RWPE2 (cell line): ENCODE results near the gene CNTNAP2.

Experiments
- ATAC-seq: fragments of 200-7000 bp; cut with Tn5 transposase; 3 replicates; pipeline ENCODE4 v1.9.1; 2021; ENCODE audit warnings: low read depth
- DNase-seq: peaks from one replicate; pipeline ENCODE4 v3.0.0-alpha.2; 2020; ENCODE audit warnings: low spot score
- H3K27ac ChIP-seq: fragments of 450-650 bp; 2 replicates; pipeline ENCODE4 v1.5.1; 2017; ENCODE audit warnings: mild to moderate bottlenecking; ENCODE audit not compliant: poor library complexity, severe bottlenecking
- H3K27me3 ChIP-seq: fragments of 250-450 bp; sonication (Bioruptor Pico); 2 replicates; pipeline ENCODE4 v1.5.1; 2021; ENCODE audit warnings: mild to moderate bottlenecking, moderate library complexity; ENCODE audit not compliant: insufficient read depth, poor library complexity, severe bottlenecking
- H3K36me3 ChIP-seq: fragments of 250-450 bp; sonication (Bioruptor Pico); 2 replicates; pipeline ENCODE4 v1.5.1; 2020; ENCODE audit warnings: low read depth, mild to moderate bottlenecking, moderate library complexity
- H3K4me1 ChIP-seq: fragments of 250-450 bp; sonication (Bioruptor Pico); 2 replicates; pipeline ENCODE4 v1.5.1; 2021; ENCODE audit warnings: mild to moderate bottlenecking, moderate library complexity; ENCODE audit not compliant: insufficient read depth, poor library complexity, severe bottlenecking
- H3K4me3 ChIP-seq: fragments of 250-450 bp; sonication (Bioruptor Pico); 2 replicates; pipeline ENCODE4 v1.5.1; 2021; ENCODE audit warnings: mild to moderate bottlenecking, moderate library complexity; ENCODE audit not compliant: severe bottlenecking
- H3K9me3 ChIP-seq: fragments of 250-450 bp; sonication (Bioruptor Pico); 2 replicates; pipeline ENCODE4 v1.5.1; 2021; ENCODE audit warnings: mild to moderate bottlenecking, moderate library complexity; ENCODE audit not compliant: severe bottlenecking
- CTCF ChIP-seq: fragments of 450-650 bp; IDR thresholded peaks from one replicate; pipeline ENCODE4 v1.5.1; 2017; ENCODE audit warnings: mild to moderate bottlenecking, moderate library complexity; ENCODE audit not compliant: poor library complexity, severe bottlenecking

The CNTNAP2 gene

GRCh38 chr7:146647445-146647844, 530.8 kb downstream of the CNTNAP2 start:
- no peaks in the 10 kb centered on the region for H3K27me3 ChIP-seq
- H3K4me3 ChIP-seq, result no peak overlapping the region
- DNase-seq, result no peak
- H3K36me3 ChIP-seq, result no peaks in the 10 kb centered on the region
- H3K27ac ChIP-seq, result no peak overlapping the region
- H3K9me3 ChIP-seq, result no peaks in the 10 kb centered on the region
- no peak for ATAC-seq
- no peaks in the 10 kb centered on the region for H3K4me1 ChIP-seq
- TF ChIP-seq CTCF, result no peak

GRCh38 chr7:146652176-146652575, 535.6 kb downstream of the CNTNAP2 start:
- H3K27ac ChIP-seq, result no peak overlapping the region
- no peaks in the 10 kb centered on the region for H3K4me1 ChIP-seq
- TF ChIP-seq CTCF, result no peak
- H3K27me3 ChIP-seq, result no peaks in the 10 kb centered on the region
- no peak overlapping the region for H3K4me3 ChIP-seq
- H3K9me3 ChIP-seq, result no peaks in the 10 kb centered on the region
- no peak for DNase-seq
- ATAC-seq, result no peak
- H3K36me3 ChIP-seq, result no peaks in the 10 kb centered on the region

GRCh38 chr7:146654048-146654447, 537.4 kb downstream of the CNTNAP2 start:
- H3K9me3 ChIP-seq, result no peaks in the 10 kb centered on the region
- H3K4me3 ChIP-seq, result no peak overlapping the region
- no peaks in the 10 kb centered on the region for H3K36me3 ChIP-seq
- ATAC-seq (no peak), DNase-seq (no peak)
- no peaks in the 10 kb centered on the region for H3K27me3 ChIP-seq
- H3K27ac ChIP-seq, result no peak overlapping the region
- no peak for TF ChIP-seq CTCF
- no peaks in the 10 kb centered on the region for H3K4me1 ChIP-seq

GRCh38 chr7:146655928-146656797, 539.6 kb downstream of the CNTNAP2 start:
- no peaks in the 10 kb centered on the region for H3K27me3 ChIP-seq
- no peaks in the 10 kb centered on the region for H3K4me1 ChIP-seq
- no peak for TF ChIP-seq CTCF
- H3K27ac ChIP-seq, result no peak overlapping the region
- no peaks in the 10 kb centered on the region for H3K36me3 ChIP-seq
- no peak overlapping the region for H3K4me3 ChIP-seq
- DNase-seq (no peak), ATAC-seq (no peak)
- H3K9me3 ChIP-seq, result no peaks in the 10 kb centered on the region

- Histone ChIP-seq H3K27me3 (no peaks in the 10 kb centered on the region), H3K27ac (no peak overlapping the region), H3K9me3 (no peaks in the 10 kb centered on the region), H3K4me3 (no peak overlapping the region), H3K36me3 (no peaks in the 10 kb centered on the region), H3K4me1 (no peaks in the 10 kb centered on the region)
- DNase-seq, result no peak
- ATAC-seq, result no peak
- no peak for TF ChIP-seq CTCF
Measured at GRCh38 chr7:146656988-146657387, 540.4 kb downstream of the CNTNAP2 start.
